ENCODE results near the gene LRGUK.
"Not testable (repeated sequence)": the region's sequence is repeated elsewhere in the genome, so short reads cannot be mapped to it uniquely, and the experiment has no call there.

The LRGUK gene, protein sequence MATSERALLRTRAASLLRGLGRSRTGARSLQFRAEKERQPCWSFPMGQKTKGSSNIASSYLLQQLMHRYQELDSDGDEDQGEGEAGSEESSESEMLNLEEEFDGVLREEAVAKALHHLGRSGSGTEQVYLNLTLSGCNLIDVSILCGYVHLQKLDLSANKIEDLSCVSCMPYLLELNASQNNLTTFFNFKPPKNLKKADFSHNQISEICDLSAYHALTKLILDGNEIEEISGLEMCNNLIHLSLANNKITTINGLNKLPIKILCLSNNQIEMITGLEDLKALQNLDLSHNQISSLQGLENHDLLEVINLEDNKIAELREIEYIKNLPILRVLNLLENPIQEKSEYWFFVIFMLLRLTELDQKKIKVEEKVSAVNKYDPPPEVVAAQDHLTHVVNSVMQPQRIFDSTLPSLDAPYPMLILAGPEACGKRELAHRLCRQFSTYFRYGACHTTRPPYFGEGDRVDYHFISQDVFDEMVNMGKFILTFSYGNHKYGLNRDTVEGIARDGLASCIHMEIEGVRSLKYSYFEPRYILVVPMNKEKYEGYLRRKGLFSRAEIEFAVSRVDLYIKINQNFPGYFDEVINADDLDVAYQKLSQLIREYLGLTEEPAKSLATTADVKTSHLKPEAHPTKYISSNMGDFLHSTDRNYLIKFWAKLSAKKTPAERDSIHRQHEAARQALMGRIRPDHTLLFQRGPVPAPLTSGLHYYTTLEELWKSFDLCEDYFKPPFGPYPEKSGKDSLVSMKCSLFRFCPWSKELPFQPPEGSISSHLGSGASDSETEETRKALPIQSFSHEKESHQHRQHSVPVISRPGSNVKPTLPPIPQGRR

DNA sequence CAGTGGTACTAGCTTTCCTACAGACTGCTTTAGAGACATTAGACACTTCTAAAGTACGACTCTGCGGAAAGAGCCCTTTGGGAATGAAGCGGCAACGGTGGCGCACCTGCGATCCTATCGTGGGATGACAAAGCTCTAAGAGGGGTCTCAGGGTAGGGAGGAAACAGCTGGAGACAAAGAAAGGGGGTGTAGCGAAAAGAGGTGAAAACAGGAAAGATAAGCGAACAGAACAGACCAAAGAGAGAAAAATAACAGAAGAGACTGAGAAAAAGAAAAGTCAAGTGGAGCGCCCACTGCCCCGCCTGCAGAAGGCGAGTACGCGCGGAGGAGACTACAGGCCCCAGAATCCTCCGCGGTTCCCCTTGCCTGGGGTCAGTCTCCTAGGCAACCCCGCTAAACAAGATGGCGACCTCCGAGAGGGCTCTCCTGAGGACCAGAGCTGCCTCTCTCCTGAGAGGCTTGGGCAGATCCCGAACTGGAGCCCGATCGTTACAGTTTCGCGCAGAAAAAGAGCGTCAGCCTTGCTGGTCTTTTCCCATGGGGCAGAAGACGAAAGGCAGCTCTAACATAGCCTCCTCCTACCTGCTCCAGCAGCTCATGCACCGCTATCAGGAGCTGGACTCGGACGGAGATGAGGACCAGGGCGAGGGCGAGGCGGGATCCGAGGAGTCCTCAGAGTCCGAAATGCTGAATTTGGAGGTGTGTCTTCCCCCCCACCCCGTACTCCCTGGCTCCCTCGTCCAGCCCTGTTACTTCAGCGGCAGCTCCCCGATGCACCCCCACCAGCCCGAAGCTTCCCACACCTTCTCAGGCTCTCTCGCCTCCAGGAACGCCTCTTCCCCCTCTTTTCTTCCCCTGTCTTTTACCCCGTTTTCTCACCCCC is at the start of gene LRGUK:
TSS of gene LRGUK (plus strand) at position 375 of the 883 bp plus-strand sequence. CDS start at position 403, 28 bp downstream.
- in situ Hi-C loops (cut with HindIII; ENCODE audit: low sequenced_read_pairs) = no loop called here

DNA sequence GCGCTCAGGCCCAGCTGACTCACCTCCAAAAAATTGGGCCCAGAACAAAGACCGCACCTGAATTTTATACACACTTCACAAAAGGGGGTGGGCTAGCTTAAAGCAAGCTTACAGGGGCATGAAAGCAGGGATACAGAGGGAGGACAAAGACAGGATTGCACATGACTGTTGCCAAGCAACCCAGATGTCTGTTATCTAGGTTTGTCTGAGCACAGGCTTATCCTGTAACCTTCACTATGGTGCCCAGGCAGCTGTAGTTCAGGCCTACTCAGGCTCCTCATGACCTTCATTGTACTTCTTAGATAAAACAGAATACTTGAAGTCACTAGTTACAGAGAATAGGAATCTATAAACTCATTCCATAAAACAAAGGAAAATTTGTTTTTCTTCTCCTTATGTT is 49.6 kb upstream of the LRGUK start:
- in situ Hi-C loops (cut with HindIII; ENCODE audit: low sequenced_read_pairs) = not testable (repeated sequence)

DNA sequence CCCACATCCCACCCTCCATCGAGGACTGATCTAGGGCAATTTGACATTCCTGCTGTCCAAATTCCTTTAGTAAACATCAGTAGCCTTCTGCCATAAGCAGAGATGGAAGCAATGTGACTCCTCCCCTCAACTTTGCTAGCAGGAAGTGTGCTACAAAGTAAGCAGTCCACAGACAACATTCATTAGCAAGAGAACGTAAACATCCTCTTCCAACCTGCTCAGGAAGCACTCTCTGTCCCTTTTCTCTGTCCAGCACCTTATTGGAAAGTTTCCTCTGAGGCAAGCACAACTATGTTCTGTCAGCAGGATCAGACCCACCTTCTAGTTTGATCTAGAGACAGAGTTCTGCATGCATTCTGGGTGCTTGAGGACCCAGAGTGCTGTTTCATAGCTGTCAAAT is 48.1 kb upstream of the LRGUK start:
- in situ Hi-C loops (cut with HindIII; ENCODE audit: low sequenced_read_pairs) = no loop called here

DNA sequence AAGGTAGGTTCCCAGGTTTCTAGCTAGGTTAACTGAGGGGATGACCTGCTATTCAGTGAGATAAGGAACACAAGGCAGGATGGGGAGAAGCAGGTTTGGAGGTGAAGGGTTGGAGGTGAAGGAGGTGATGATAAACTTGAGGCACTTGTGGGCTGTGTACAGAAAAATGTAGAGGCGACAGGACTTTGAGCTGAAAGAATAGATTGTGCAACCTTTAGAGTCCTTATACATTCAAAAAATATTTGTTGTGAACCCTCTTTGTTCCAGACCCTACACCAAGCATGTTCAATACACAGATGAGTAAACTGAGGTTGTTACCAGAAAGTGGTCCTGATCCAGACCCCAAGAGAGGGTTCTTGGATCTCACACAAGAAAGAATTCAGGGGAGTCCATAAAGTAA is 45.4 kb upstream of the LRGUK start:
- in situ Hi-C loops (cut with HindIII; ENCODE audit: low sequenced_read_pairs) = no loop called here

DNA sequence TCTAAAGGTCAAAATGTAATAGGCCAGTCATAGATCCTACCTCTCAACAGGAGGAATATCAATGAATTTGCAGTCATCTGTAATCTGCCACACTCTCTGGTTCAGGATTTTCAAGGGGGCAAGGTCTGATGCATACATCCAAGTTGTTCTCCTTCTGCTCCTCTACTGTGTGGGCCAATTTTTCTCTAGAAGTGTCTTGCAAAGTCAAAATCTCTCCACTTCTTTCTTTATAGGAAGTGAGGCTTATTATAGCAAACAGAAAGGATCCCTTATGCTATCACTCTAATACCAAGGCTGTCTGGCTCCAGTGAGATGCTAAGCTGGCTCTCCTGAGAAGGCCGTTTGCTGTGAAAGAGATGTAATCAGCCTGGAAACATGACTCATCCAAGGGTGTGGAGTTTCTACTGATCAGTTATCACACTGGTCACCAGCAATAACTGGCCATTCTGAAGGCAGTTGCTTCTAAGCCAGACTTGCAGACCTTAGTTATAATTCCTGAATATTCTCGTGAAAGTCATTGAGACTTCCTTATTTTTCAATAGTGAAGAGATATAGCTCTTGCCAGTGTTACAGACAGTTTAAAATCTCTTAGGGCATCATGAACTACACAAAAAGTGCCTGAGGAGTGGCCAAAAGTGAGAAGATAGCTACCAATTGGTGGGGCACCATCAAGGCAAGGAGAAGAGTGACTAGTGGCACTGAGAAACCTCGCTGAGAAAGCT is 43.2 kb upstream of the LRGUK start:
- in situ Hi-C loops (cut with HindIII; ENCODE audit: low sequenced_read_pairs) = no loop called here

DNA sequence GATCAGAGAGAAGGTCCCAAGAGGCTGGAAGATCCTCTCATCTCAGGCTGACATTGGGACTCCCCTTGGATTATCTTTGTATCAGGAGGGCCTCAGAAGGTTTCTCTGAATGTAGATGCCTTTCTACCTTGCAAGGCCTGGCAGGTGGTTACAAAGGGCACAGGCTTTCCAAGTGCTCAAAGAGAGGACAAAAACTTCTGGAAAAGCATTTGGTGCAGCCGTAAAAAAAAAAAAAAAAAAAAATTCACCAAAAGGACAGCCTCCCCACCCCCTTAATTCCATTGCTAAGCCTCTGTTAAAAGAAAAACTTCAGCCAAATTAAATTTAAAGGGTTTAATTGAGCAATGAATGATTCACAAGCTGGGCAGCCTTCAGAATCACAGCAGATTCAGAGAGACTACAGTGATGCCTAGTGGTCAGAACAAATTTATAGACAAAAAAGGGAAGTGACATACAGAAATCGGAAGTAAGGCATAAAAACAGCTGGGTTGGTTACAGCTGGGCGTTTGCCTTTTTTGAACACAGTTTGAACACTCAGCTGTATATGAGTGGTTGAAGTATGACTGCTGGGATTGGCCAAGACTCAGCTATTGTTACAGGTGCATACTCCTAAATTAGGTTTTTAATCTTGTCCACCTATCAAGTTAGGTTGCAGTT is 42.5 kb upstream of the LRGUK start:
- in situ Hi-C loops (cut with HindIII; ENCODE audit: low sequenced_read_pairs) = no loop called here

DNA sequence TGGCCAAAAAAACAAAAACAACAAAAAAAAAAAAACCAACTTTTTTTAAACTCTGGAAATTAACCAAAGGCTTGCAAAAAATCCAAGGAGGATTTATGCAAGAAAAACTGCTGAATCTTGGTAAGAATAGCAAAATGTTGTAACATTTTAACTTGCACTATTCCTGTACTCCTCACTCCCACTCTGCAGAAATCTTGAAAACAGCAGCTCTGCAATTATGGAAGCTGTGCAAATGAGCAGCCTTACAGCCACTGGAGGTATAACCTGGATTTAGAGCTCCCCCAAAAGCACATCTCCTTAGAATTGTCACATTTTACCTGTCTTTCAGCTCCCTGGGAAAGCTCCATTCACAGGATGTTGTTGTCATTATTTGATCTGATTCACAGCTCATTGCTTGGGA is 41.8 kb upstream of the LRGUK start:
- in situ Hi-C loops (cut with HindIII; ENCODE audit: low sequenced_read_pairs) = no loop called here

DNA sequence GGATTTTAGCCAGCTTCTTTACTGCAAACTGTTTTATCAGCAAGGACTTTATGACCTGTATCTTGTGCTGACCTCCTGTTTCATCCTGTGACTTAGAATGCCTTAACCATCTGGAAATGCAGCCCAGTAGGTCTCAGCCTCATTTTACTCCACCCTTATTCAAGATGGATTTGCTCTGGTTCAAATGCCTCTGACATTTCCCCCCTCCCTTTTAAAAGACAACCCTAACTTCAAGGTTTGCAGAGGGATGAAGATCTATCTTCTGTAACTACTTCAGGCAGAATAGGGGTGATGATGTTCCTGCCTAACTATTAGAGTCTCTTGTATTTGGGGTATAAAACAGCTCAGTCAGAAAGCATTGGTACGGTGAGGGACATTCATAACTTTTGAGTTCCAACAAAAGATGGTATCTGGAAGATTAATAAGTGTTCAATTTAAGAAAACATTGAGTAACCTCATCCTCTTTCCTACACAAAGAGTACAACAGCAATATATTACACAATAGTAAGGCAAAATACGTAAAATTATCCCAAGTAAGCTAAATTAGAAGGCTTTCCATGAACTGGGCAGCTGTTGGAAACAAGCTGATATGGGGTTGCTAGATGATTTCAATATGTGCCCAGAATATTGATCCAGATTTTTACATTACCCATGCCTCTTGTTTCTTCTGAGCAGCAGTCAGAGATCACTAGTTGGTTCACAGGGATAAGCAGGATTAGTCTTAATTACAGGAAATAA is 40.0 kb upstream of the LRGUK start:
- in situ Hi-C loops (cut with HindIII; ENCODE audit: low sequenced_read_pairs) = no loop called here

DNA sequence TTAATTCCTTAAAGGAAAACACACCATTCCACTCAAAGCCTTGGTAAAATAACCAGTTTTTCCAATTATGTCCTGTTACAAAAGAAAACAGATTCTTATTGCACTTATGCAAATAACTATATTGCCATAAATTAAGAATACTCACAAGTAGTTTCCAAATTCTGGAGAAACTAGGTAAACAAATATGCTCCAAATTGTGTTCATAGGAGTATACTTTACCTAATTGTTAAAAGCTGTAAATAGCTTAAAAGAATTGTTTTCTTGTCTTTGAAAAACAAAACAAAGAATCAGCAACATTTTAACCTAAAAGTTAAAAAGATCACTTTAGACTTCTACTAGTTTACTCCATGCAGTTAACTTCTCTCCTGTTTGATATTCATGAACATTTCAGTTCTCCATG is 38.9 kb upstream of the LRGUK start:
- in situ Hi-C loops (cut with HindIII; ENCODE audit: low sequenced_read_pairs) = no loop called here

DNA sequence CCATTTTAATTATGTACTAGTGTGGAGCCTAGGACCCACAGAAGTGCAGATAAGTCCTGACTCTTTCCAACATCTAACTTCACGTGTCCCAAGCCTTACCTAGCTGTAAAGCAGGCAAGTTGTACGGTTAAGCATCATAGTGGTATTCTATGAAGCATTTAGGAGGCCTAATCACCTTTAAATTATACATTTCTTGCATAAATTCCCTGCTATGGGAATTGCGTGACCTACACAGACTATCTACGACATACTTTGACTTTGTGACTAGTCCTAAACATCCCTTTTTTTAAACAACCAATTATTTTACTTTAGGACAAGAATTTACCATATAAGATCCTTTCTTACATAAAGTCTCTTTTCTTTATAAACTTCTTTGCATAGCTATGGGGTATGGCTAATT is 37.7 kb upstream of the LRGUK start:
- in situ Hi-C loops (cut with HindIII; ENCODE audit: low sequenced_read_pairs) = no loop called here

DNA sequence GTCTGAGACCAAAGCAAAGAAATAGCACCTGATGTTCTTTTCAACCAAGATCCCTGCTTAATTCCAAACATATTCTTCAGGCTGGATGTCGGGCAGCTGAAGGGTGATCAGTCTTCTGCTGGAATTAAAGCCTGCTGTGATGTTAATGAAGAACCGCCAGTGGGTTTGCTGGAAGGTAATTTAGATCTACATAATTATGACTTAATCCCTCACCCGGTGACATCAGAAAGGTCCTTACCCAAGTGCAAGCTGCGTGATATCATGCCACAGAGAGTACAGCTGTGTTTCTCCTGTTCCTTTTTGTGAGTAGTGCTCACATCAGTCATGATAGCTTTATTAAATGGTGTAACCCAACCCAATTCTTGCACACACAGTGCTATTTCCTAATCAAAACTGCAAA is 29.1 kb upstream of the LRGUK start:
- in situ Hi-C loops (cut with HindIII; ENCODE audit: low sequenced_read_pairs) = no loop called here

DNA sequence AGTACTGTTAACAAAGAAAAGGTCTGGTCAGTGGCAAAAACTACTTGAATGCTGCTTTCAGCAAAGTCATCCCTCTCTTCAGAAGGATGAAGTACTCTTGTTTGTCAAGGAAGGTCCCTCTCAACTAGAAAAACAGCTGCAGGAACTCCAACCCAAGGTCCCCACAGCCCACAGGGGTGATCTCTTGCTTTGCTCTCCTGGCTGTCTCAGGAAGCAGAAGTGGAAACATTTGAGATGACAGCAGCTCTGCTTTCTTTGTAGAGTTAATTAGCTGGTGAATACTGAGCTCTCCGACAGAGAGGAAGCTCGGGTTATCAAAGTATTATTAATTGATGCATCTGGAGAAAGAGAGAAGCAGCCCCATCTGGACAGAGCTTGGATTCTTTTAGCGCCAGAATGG is 25.4 kb upstream of the LRGUK start:
- in situ Hi-C loops (cut with HindIII; ENCODE audit: low sequenced_read_pairs) = no loop called here

DNA sequence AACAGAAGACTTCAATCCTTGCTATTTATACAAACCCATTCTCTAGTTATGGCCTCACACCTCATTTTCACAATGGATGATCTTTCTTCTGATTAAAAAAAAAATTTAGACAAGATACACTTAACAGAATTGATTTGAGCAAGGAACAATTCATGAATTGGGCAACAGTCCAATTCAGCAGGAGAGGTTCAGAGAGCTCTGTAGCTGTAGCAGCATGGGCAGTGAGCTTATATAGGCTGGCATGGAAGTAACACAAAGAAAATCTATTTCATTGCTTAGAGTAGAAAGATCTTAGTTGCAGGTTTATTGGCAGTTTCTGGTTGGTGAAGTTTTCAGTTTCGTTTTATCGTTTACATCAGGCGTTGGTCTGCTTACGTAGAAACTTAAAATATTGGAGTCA is 23.0 kb upstream of the LRGUK start:
- in situ Hi-C loops (cut with HindIII; ENCODE audit: low sequenced_read_pairs) = no loop called here

DNA sequence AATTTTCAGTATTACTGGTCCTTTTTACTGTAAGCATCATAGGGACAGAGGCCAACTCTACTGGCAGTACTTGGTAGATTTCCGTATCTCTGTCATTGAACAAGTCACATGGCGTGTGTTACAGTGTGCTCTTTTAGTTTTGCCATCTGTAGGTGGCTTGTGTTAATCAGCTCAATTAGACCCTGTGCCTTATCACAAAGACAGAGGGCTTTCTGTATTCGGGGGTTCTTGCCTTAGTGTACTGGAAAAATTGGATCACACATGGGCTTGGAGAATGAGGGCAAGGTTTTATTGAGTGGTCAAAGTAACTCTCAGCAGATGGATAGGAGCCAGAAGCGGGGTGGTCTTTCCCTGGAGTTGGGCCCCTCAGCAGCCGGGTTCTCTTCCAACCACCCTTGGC is 21.3 kb upstream of the LRGUK start:
- in situ Hi-C loops (cut with HindIII; ENCODE audit: low sequenced_read_pairs) = no loop called here

DNA sequence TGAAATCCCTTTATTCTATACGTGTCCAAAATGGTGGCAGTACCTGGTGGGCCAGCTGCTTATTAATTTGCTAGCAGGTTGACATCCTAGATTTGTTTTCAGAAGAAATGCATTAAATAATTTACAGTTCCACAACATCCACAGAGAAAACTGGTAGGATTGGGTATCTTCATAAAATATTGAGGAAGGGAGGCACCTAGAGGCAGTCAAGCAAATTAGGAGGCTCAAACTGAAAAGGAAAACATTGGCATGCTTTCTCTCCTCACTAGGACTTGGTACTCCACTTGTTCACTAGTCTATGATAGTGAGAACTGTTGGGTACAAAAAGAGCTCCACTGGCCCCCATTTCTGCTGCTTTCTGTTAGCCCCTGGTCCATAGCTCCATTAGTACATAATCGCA is 18.3 kb upstream of the LRGUK start:
- in situ Hi-C loops (cut with HindIII; ENCODE audit: low sequenced_read_pairs) = no loop called here

DNA sequence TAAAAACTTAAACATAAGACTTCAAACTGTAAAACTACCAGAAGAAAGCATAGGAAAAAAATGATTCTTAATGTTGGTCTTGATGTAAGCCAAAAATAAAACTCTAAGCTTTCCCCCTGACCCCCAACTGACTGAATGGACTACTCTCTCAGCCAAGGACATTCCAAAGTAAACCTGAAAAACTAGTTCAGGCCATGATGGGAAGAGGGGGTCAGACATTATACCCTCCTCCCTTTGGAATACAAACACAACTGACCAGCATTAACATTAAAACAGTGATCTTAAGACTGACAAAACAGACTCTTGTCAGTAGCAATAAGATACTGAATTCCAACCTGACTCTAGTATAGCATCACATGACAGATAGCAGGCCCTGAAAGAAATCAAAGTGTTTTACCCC is 13.5 kb upstream of the LRGUK start:
- in situ Hi-C loops (cut with HindIII; ENCODE audit: low sequenced_read_pairs) = no loop called here

DNA sequence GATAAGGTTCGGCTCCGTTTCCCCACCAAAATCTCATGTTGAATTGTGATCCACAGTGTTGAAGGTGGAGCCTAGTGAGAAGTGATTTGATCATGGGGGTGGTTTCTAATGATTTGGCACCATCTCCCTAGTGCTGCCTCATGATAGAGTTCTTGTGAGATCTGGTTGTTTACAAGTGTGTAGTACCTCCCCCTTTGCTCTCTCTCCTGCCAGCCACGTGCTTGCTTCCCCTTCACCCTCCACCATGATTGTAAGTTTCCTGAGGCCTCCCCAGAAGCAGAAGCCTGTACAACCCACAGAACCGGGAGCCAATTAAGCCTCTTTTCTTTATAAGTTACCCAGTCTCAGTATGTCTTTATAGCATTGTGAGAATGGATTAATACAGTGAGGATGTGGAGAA is 12.1 kb upstream of the LRGUK start:
- in situ Hi-C loops (cut with HindIII; ENCODE audit: low sequenced_read_pairs) = no loop called here

DNA sequence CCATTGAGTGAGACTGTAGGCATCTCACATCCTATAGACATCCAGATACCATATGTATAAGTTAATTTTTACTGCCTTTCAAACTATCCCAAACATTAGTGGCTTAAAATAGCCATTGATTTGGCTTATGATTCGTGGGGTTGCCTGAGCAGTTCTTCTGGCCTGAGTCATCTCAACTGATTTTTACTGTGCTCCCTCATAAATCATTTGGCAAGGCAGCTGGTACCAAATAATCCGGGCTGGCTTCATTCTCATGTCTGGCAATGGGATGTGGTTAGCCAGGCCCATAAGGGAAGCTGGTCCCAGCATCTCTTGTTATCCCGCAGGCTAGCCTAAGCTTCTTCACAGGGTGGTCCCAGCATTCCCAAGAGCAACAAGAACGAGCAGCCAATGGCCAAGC is 6.7 kb upstream of the LRGUK start:
- in situ Hi-C loops (cut with HindIII; ENCODE audit: low sequenced_read_pairs) = no loop called here

DNA sequence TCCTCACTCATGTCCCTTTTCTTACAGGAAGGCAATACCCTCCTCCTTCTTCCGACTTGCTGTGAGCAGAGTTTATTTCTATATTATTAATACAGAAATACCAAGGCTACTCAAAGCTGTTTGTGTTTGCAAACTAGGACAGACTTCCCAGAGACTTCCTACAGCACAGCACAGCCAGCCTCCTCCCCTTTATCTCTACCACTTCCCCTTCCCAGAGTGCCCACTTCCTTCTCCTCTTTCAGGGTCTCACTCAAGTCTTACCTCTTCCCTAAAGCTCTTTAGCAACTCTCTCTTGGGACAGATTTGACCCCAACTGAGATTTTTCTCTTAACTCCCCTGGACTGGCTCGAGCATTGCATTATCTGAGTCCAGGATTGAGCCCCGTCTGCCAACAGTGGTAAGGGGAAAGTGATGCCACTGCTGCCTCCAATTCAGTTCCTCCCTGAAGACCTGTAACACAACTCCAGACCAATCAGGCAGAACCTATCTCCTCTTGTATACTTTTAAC is 5.5 kb upstream of the LRGUK start:
- in situ Hi-C loops (cut with HindIII; ENCODE audit: low sequenced_read_pairs) = no loop called here

Data from DLD1 (cell line).